ENCODE measurements around the gene RNASE11.

- TF ChIP-seq CTCF (IDR thresholded peaks at IDR 0.05) (no peak), EZH2 (IDR thresholded peaks at IDR 0.05) (no peak)
Observed at GRCh38 chr14:20583142-20583541, 4.7 kb downstream of the RNASE11 start.

Measured in neural progenitor cell (in vitro differentiated cells).